ENCODE measurements around the gene TXN2.
"Not testable (repeated sequence)": the region's sequence is repeated elsewhere in the genome, so short reads cannot be mapped to it uniquely, and the experiment has no call there.

TXN2 gene, protein sequence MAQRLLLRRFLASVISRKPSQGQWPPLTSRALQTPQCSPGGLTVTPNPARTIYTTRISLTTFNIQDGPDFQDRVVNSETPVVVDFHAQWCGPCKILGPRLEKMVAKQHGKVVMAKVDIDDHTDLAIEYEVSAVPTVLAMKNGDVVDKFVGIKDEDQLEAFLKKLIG

GRCh38 chr22:36481393-36482168 is at the start of gene TXN2:
Gene TXN2 (minus strand): TSS chr22:36481640. CDS start chr22:36480837, 803 bp downstream.
- TF ChIP-seq, protein P1, sequence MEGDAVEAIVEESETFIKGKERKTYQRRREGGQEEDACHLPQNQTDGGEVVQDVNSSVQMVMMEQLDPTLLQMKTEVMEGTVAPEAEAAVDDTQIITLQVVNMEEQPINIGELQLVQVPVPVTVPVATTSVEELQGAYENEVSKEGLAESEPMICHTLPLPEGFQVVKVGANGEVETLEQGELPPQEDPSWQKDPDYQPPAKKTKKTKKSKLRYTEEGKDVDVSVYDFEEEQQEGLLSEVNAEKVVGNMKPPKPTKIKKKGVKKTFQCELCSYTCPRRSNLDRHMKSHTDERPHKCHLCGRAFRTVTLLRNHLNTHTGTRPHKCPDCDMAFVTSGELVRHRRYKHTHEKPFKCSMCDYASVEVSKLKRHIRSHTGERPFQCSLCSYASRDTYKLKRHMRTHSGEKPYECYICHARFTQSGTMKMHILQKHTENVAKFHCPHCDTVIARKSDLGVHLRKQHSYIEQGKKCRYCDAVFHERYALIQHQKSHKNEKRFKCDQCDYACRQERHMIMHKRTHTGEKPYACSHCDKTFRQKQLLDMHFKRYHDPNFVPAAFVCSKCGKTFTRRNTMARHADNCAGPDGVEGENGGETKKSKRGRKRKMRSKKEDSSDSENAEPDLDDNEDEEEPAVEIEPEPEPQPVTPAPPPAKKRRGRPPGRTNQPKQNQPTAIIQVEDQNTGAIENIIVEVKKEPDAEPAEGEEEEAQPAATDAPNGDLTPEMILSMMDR (IDR thresholded peaks at IDR 0.05), result no peak
- no peak for TF ChIP-seq ZFX (IDR thresholded peaks at IDR 0.05; ENCODE audit: borderline replicate concordance)
- H3K27ac ChIP-seq, result peak within 1 kb of the TSS; percentile 98

DNA sequence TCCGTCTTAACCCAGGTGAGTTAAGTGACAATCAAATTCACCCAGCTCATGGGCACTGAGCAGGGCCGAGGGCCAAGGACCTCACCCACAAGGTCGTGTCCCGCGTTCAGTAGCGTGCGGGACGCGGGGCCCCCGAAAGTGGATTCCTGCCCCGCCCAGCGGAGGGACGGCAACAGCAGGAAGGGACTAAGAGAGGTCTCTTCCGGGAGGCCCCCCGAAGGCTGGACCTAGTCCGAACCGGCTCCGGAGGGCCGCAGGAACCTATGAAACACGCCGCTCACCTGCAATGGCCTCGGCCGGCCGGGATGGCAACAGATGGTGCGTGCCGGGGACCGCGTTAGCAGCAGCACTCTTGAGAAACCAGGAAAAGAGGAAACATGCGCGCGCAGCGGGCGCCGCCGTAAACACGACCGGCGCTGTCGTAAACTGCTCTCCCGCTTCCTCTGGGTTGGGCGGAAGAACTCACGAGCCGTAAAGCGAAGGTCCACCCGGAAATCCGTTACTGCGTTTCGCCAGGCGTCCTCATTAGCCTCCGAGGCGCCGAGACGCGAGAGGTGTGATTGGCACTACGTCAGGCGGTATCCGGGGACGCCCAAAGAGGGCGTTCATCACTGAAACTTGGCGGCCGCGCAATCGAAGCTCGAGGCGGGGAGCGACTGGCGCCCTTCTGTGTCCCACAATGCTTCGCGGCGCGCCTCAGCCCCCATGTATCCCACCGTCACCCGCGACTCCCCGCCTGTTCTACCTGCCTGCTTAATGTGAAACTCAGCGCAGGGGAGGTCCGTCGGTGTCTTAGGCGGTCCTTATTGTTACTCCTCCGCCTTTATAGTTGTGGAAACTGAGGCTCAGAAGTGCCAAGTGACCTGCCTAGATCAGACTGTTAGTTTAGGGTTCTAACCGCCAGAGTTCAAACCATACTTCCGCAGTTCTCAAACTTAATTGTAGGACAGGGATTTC is 47.6 kb upstream of the TXN2 start, which contains the start of gene EIF3D:
Gene EIF3D, minus strand, starts transcription at position 372 of the 957 bp plus-strand sequence. CDS start 3,045 bp downstream, outside the sequence.
- TF ChIP-seq ZFX (IDR thresholded peaks at IDR 0.05; ENCODE audit: borderline replicate concordance), result no peak
- TF ChIP-seq, protein P1 (IDR thresholded peaks at IDR 0.05), result no peak
- H3K27ac ChIP-seq, result peak within 1 kb of the TSS; percentile 89

- TF ChIP-seq, protein P1 (IDR thresholded peaks at IDR 0.05), result no peak
- no peak for TF ChIP-seq ZFX (IDR thresholded peaks at IDR 0.05; ENCODE audit: borderline replicate concordance)
Observed at GRCh38 chr22:36528341-36528740, 46.9 kb upstream of the TXN2 start.

DNA sequence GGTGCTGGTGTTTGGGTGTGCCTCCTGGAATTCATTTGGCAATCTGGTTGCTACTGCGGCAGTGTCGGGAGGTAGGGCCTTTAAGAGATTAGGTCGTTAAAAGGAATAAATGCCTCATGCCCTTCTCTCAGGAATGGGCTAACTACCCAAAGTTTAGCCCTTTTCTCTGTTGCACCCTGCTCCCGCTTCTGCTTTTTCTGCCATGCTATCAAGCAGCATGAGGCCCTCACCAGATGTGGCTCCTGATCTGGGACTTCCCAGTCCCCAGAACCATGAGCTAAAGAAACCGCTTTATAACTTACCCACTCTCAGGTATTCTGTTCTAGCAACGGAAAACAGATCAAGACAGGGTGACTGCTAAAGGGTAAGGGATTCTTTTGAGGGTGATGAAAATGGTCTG is 41.2 kb upstream of the TXN2 start:
- no peak overlapping the region for H3K27ac ChIP-seq
- TF ChIP-seq ZFX (IDR thresholded peaks at IDR 0.05; ENCODE audit: borderline replicate concordance), result no peak
- TF ChIP-seq, protein P1 (IDR thresholded peaks at IDR 0.05), result no peak

More at GRCh38 chr22:36528341-36528740, 46.9 kb upstream of the TXN2 start:
- H3K27ac ChIP-seq, result peak overlapping the region; percentile 89

DNA sequence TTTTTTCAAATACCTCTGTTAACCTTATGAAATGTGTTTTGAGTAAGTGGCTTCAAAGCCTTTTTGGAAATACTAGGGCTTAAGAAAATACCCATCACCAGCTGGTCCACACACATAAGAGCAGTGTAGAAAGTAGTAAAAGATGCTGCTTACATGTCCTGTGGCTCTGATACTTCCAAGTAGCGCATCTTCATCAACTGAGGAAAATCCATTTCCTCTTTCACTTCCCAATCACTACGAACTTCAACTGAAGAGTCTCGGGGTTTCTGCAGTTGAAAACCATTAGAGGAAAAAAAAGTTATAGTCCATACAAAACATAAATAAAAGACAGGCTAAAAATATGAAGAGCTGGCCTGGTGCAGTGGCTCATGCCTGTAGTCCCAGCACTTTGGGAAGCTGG is 39.0 kb upstream of the TXN2 start:
- TF ChIP-seq, protein P1 (IDR thresholded peaks at IDR 0.05), result no peak
- TF ChIP-seq ZFX (IDR thresholded peaks at IDR 0.05; ENCODE audit: borderline replicate concordance), result no peak

GRCh38 chr22:36519906-36520305 is 38.5 kb upstream of the TXN2 start:
- not testable (repeated sequence) for H3K27ac ChIP-seq

More for the DNA sequence above, 39.0 kb upstream of the TXN2 start:
- no peak overlapping the region for H3K27ac ChIP-seq

DNA sequence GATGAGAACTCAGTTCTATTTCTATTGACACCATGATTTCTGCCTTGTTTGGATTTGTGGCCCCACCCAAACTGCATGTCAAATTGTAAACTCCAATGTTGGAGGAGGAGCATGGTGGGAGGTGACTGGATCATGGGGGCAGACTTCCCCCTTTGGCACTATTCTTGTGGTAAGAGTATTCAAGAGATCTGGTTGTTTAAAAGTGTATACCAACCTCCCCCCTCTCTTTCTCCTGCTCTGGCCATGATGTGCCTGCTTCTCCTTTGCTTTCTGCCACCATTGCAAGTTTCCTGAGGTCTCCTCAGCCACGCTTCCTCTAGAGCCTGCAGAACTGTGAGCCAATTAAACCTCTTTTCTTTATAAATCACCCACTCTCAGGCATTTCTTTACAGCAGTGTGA is 33.3 kb upstream of the TXN2 start:
- H3K27ac ChIP-seq, result no peak overlapping the region
- TF ChIP-seq, protein P1 (IDR thresholded peaks at IDR 0.05), result no peak
- TF ChIP-seq ZFX (IDR thresholded peaks at IDR 0.05; ENCODE audit: borderline replicate concordance), result no peak
